ENCODE measurements around the gene HAX1. TPM values are rescaled to one million over a fixed set of nuclear protein-coding genes. Genes with fewer than 3 reads are reported as not detected.
"Not testable (repeated sequence)": the region's sequence is repeated elsewhere in the genome, so short reads cannot be mapped to it uniquely, and the experiment has no call there.

HAX1 gene
- total RNA-seq, 1 donor from 2014 or later: 75.8 TPM

GRCh38 chr1:154272999-154273563, 652 bp downstream of the HAX1 start:
- no peak for FAIRE-seq
- no peak for DNase-seq (ENCODE audit: low spot score in 2 of 2)

GRCh38 chr1:154276797-154277196, 4.4 kb downstream of the HAX1 start:
- FAIRE-seq (no peak), DNase-seq (ENCODE audit: low spot score in 2 of 2) (no peak)

GRCh38 chr1:154287591-154287990, 15.2 kb downstream of the HAX1 start:
- DNase-seq (ENCODE audit: low spot score in 2 of 2); FAIRE-seq: not testable (repeated sequence)

- DNase-seq (ENCODE audit: low spot score in 2 of 2): no peak
- FAIRE-seq: no peak
Measured at GRCh38 chr1:154288661-154289060, 16.2 kb downstream of the HAX1 start.

GRCh38 chr1:154290921-154291320, 18.5 kb downstream of the HAX1 start:
- DNase-seq (ENCODE audit: low spot score in 2 of 2) (no peak), FAIRE-seq (no peak)

- no peak for FAIRE-seq
- DNase-seq (ENCODE audit: low spot score in 2 of 2): no peak
Measured at GRCh38 chr1:154295408-154296235, 23.2 kb downstream of the HAX1 start.

GRCh38 chr1:154301582-154301981, 29.2 kb downstream of the HAX1 start:
- FAIRE-seq (no peak), DNase-seq (ENCODE audit: low spot score in 2 of 2) (no peak)

- no peak for FAIRE-seq
Measured at GRCh38 chr1:154304664-154305337, 32.4 kb downstream of the HAX1 start.

GRCh38 chr1:154306151-154306550, 33.7 kb downstream of the HAX1 start:
- FAIRE-seq: no peak

More at GRCh38 chr1:154304664-154305337, 32.4 kb downstream of the HAX1 start:
- DNase-seq (ENCODE audit: low spot score in 2 of 2): no peak

GRCh38 chr1:154307670-154308270, 35.3 kb downstream of the HAX1 start:
- not testable (repeated sequence) for DNase-seq (ENCODE audit: low spot score in 2 of 2); FAIRE-seq

More at GRCh38 chr1:154306151-154306550, 33.7 kb downstream of the HAX1 start:
- no peak for DNase-seq (ENCODE audit: low spot score in 2 of 2)

- FAIRE-seq; DNase-seq (ENCODE audit: low spot score in 2 of 2): not testable (repeated sequence)
Measured at GRCh38 chr1:154309136-154309535, 36.7 kb downstream of the HAX1 start.

GRCh38 chr1:154312229-154313065, 40.0 kb downstream of the HAX1 start:
- FAIRE-seq; DNase-seq (ENCODE audit: low spot score in 2 of 2): not testable (repeated sequence)

- FAIRE-seq (no peak), DNase-seq (ENCODE audit: low spot score in 2 of 2) (no peak)
Measured at GRCh38 chr1:154313066-154313356, 40.6 kb downstream of the HAX1 start.

GRCh38 chr1:154314226-154314625, 41.8 kb downstream of the HAX1 start:
- not testable (repeated sequence) for FAIRE-seq; DNase-seq (ENCODE audit: low spot score in 2 of 2)

- FAIRE-seq (no peak), DNase-seq (ENCODE audit: low spot score in 2 of 2) (no peak)
Measured at GRCh38 chr1:154316704-154317103, 44.3 kb downstream of the HAX1 start.

GRCh38 chr1:154318386-154318785, 46.0 kb downstream of the HAX1 start:
- DNase-seq (ENCODE audit: low spot score in 2 of 2) (no peak), FAIRE-seq (no peak)

GRCh38 chr1:154320882-154321608, 48.6 kb downstream of the HAX1 start, which contains the start of gene AQP10:
Gene AQP10 (plus strand): TSS chr1:154321093. CDS start chr1:154321156, 63 bp downstream.
- FAIRE-seq (no peak), DNase-seq (ENCODE audit: low spot score in 2 of 2) (no peak)

- FAIRE-seq; DNase-seq (ENCODE audit: low spot score in 2 of 2): not testable (repeated sequence)
Measured at GRCh38 chr1:154321609-154321934, 49.1 kb downstream of the HAX1 start.

GRCh38 chr1:154323493-154323892, 51.1 kb downstream of the HAX1 start:
- no peak for DNase-seq (ENCODE audit: low spot score in 2 of 2)
- FAIRE-seq: no peak

Data from frontal cortex (tissue), 4 donors.